GM13977 (cell line): ENCODE measurements around the gene COL10A1.

Source experiments
- DNase-seq: peaks from one replicate; pipeline ENCODE4 v3.0.0; 2012; ENCODE audit warnings: low spot score
- CTCF ChIP-seq: IDR thresholded peaks from 2 replicates; pipeline ENCODE4 v1.5.1; 2012; ENCODE audit warnings: mild to moderate bottlenecking, control low read depth; ENCODE audit not compliant: insufficient read depth; ENCODE audit errors: extremely low read depth, missing control alignments
- in situ Hi-C: fragments of 300-500 bp; cut with MboI; formaldehyde crosslinking; loops from one replicate; pipeline ENCODE4 v1.12.0; 2022; ENCODE audit warnings: low sequenced_read_pairs, low pct_unique_long_range_greater_than_20kb, mixed read lengths, inconsistent platforms; ENCODE audit not compliant: unreplicated experiment

COL10A1 gene

GRCh38 chr6:116126032-116126431 lies at the start of gene COL10A1:
Gene COL10A1, minus strand, starts transcription at chr6:116126132. Its CDS starts 640 bp downstream, at chr6:116125492.
- in situ Hi-C loops: no loop called here
- no peak for DNase-seq
- TF ChIP-seq CTCF: no peak

GRCh38 chr6:116175344-116175743 lies 49.4 kb upstream of the COL10A1 start:
- TF ChIP-seq CTCF: no peak
- DNase-seq: no peak
- in situ Hi-C loops: no loop called here

- in situ Hi-C loops: no loop called here
- no peak for DNase-seq
- TF ChIP-seq CTCF: no peak
Observed at GRCh38 chr6:116173928-116174327, 48.0 kb upstream of the COL10A1 start.

DNA sequence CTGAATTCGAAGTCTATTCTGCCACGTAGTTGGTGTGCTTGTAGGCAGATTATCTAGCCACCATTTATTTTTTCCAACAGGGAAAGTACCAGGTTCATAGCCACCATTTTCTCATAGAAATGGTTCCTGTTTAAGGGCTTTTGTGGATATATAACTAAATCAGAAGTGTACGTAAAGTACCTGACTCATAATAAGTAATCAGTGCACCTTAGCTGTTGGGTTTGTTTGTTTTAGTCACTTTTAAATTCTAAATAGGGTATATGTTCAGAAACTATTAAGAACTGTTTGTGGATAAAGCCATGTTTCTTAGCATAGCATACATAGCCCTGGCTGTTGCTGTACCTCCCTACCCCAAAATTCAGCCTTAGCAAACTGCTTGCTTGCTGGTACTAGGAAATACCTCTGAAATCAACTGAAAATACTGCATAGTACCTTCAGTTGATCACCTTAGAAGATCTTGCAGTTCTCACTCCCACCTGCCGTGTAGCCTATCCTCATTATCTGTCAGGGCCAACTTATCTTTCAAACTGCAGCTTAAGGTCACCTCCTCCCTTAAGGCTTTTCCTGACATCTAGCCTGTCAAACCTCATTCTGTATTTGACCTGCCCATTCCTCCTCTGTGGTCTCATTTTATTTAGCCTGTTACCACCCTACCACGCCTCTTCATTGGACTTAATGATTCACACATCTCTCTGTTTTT lies 44.6 kb upstream of the COL10A1 start:
- TF ChIP-seq CTCF: no peak
- no peak for DNase-seq
- in situ Hi-C loops: no loop called here

DNA sequence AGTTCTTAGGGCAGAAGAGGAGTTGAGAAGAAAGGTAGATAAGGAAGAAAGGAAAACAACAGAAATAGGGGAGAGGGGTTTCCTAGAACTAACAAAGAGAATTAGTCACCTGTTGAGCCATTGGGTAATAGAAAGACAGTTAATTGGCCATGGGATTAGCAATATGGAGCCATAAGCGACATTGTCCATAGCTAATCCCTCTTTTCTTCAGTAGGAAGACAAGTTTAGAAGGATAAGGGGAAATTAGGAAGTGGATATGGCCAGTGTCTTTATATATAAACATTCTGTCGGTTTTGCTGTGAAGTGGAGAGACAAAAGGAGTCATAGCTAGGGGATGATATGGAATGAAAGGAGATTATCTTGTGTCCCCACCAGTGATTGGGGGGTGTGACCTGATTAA lies 43.9 kb upstream of the COL10A1 start:
- DNase-seq: no peak
- in situ Hi-C loops: no loop called here
- no peak for TF ChIP-seq CTCF

GRCh38 chr6:116168148-116168547 lies 42.2 kb upstream of the COL10A1 start:
- DNase-seq: no peak
- no peak for TF ChIP-seq CTCF
- in situ Hi-C loops: no loop called here
